Bone marrow (tissue), 2 donors: ENCODE results near the gene NBEA.

Experiments
- DNase-seq, 2 donors: peaks; one replicate each; lab custom pipeline; 2025; lab: John Stamatoyannopoulos, UW

The NBEA gene

DNA sequence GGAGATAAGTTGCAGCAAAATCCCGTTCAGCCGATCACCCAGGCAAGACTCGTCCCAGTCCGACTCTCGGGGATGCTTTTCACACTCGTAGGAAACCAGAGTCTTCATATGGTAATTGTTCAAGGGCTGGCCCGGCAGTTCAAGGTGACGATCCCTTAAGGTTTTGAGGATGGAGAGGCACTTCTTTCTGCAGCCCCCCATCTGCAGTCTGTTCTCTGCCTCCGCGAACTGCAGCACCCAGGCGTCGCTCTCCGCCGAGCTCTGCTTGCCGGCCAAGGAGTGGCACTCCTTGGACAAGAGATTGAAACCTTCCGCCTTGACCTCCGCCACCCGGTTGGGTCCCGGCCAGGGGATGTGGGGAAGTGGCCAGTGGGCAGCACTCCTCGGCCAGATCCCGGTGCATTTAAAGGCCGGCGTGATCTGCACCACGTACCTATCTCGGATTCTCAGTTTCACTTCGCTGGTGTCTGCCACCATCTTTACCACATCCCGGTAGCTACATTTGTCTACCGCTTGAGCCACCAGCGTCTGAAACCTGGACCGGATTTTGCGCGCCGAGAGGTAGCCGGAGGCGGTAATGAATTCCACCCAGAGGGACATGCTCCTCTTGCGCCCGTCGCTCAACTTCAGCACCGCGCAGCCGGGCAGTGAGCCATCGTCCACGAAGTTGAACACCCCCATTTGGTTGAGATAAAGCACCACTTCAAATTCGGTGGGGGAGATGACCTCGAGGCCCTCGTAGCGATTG is 533.3 kb downstream of the NBEA start:
- peak in 1 of 2 donors; percentile 13 for DNase-seq

DNA sequence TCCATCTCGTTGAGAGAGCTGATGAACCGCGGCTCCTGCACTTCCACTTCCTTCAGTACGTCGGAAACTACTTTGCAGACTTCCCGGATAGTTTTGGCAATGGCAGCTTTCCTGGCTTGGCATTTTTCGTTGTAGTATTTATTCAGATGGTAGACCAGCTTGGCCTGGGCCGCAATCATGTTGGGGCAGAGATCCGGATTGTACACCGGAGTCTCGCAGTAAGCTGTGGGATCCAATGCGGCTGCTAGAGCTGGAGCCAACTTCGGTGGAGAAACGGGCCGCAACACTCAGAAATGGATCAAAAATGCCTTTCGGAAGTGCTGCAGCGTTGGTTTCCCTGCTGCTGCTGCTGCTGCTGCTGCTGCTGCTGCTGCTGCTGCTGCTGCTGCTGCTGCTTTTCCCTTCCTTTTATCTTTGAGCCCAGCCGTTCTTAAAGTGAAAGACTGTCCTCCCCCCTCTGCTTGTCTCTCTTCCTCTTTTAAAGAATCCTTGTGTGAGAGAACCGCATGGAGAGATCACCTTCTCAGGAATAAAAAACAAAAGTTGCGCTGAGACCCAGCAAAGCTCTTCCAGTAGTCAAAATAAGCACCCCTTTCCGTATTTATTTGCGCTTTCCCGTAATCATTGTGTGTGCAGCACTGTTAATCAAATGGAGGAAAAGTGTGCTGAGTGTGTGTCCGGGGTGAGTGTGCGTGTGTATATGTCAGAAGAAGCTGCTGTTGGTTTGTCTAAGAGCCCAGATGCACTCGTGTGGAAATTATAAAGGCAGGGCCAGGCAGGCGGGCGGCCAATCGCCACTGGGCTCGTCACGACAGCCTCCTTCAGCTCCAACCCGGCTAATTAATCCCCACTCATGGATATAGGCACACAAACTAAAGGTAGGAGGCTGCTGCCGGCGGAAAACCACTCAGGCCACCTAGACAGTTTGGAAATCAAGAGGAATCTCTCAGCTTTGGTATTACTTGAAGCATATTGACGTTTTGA is 534.2 kb downstream of the NBEA start, which contains the start of gene MAB21L1:
Gene MAB21L1, minus strand, starts transcription at position 730 of the 984 bp plus-strand sequence. Its CDS starts 551 bp downstream, at position 179.
- DNase-seq, result no peak

DNA sequence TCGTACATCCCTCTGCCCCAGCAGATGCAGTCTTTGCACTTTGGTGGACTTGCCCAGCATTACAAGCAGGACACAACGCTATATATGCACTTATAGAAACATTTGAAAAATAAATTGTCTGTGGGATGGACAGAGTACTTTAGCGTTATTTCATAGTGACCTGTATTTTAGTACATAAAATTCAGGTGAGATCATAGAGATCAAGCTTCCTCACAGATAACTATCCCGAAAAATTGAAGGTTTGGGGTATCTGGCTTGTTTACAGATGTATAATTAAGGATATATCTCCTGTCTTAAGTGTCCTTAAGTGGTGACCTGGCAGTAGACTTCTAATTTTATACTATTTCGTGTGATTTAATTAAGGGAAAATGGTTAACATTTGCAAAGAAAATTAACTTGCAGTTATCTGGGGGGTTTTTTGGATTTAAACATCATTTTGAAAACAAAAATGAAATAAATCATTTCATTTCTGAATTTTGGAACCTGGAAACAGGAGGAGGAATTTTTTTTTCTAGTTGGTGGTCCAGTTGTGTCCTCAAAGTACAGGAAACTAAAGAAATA is 535.4 kb downstream of the NBEA start:
- DNase-seq, result no peak

DNA sequence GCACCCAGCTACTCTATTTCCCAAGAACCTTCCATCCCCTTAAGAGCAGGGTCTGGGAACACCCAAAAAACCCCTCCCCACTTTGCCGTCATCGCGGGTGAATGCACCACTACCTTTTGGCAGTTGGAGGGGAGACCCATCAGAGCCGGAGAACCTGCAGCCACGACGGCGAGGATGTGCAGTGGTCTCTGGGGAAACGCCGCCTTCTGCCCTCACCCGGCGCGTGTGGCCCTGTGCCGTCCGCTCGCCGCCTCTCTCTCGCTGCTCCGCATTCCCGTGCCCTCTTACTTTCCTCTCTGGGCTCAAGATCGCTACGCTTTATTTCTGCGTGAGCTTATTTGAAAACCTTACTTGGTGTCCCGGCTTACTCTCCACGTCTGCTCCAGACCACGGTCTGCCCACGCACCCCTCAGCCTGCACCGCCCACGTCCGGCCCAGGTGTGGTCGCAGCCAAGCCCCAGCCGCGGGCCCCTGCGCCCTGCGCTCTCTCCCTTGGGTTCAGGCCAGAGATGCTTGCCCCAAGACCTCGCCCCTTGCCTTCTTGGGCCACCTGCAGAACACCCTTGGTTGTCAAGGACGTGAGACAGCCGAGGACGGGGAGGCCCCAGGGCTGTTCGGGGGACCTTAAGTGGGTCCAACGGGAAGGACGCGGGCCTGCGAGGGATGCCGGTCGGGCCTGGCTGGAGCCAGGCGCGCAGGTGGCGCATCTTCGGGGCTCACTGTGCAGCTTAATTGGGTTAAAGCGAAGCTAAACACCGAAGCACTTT is 536.4 kb downstream of the NBEA start:
- DNase-seq, result no peak

DNA sequence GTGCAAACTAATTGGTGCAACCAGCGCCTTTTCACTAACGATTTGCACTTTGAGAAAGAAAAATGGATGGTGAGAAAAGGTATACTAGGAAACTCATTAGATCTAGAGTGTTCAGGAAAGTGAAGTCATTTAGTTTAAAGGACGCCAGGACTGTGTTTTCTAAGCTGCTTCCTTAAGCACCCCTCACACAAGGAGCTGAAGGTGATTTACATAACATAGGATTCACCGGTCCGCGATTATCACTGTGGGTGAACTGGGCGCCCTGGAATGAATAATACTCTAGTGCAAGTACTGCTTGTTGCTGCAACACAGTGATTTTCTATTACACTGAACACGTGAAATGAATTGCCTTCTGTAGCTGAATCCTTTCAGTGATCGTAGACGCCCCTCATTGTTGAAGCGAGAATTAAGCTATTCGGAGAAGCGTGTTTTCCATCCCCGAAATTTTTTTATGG is 537.0 kb downstream of the NBEA start:
- DNase-seq, result no peak

DNA sequence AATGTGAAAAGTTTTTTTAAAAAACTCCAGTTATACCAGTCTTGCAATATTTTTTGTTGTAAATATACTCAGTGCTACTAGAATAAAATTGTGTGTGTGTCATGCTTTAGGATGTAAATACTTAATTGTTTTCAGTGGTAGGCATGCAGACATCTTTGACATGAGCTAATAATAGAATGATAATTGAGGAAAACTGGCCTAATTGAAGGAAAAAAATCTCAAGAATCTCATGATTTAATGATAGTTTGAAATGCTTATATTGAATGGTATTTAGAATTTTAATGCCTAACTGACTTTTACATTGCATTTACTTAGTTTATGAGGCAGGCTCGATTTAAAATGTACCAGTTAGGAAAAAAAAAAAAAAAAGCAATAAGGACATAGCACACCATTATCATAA is 537.6 kb downstream of the NBEA start:
- DNase-seq, result no peak

DNA sequence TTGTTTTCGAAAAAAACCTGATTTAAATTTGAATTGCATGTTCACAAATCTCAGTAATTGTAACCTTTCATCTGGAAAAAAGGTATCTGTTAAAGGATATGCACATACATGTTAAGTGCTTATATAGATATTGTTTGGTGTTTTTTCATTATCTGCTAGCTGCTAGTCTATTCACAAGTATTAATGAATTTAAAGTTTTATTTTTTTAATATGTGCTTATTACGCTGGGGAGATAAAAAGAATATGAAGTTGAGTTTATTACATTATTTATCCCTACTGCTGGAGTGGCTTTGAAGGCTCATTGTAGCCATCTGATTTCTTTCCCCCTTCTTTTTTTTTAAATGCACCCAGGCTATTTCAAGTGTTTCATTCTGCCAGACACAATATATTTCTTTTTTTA is 538.3 kb downstream of the NBEA start:
- DNase-seq, result no peak

DNA sequence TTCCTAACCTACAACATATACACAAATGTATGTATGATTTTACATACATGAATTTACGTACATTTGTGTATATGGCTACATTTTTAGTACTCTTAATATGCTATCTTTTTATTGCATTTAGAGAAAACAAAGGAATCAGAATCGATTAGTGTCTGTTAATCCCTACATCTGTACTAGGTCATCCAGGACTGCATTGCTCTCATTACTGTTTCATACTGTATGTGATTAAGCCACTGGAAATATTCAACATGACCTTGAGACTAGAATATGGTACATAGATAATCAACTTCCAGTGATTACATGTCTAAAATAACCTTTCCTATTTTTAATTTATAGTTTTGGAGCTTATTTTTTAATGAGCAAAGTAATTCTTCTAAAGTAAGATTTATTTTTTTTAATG is 539.7 kb downstream of the NBEA start:
- no peak for DNase-seq

DNA sequence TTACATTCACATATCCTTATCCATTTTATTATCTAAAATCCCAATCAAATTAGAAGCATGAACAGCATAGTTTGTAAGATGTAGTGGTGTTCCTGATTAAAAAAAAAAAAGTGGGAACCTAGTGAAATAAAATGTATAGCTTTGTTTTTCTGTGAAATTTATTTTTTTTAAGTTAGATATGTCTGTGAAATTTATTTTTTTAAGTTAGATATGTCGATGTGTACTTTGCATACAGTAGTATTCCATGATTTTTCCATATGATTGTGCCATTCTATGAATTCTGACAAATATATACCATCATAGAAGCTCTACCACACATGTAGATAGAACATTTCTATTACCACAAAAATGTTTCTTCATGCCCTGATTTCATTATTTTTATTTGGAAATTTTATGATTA is 540.5 kb downstream of the NBEA start:
- no peak for DNase-seq

DNA sequence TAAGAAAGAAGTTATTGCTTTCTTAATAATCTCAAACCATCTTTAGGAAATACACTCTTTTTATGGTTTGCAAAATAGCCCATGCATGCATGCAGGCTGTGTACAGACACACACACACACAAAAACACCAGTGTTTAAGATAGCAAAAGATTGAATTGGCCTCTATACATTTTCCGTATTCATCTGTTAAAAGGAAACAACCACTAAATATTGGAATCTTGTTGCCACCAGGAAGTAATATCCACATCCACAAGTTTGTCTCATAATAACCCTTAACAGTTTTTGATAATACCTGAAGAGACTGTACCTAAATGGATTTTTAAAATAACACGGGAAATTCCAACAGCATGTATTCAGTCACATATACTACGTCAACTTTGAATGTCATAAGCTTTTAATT is 541.7 kb downstream of the NBEA start:
- no peak for DNase-seq

DNA sequence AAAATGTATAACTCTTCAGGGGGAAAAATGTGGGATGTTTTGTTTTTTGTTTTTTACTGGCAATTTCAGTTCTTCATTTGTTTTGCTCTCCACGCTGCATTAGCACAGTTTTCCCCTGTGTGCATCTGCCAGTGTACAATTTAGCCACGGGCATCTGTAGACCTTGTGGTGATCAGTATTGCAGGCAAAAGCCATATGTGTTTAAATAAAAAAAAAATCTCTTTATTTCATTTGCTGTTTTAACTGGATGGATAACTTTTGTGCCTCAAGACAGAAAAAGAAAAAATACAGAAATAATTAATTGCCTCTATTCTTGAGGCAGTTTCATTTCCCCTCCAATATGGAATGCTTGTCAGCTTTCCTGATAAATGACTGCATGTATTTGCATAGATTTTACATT is 542.3 kb downstream of the NBEA start:
- no peak for DNase-seq

DNA sequence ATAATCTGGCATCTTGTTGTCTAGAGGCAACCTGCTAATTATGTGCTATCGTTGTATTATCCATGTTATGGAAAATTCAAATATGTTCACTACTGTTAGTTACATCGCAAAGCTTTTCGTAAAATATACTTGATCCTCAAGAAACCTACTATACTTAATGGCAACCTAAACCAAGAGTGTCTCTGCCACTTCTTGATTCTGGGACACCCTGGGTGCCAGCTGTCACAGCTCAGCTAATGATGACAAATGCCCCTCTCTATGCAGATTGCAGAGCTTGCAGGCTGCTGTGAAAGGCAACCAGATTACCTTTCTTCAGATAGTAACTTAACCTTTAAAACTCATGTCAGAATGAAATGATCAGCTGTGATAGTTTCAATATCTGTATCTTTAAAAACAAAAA is 543.4 kb downstream of the NBEA start:
- no peak for DNase-seq

DNA sequence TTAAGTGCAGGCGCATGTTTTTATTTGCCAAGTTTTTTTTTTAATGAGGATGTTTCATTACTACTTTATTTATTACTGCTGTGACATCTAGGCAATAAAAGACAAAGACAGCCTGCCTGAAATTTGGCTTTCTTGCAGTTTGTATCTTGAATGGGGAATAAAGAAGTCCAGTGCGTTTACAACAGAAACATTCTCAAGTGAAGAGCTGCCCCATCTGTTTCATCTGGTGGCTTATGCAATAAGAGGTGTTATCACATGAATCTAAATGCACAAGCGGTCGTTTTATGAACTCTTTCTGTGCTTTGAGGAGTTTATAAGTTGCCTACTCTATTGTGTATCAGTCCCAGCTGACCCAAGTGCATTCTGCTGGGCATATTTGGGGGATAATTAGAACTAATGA is 547.0 kb downstream of the NBEA start:
- DNase-seq, result no peak

DNA sequence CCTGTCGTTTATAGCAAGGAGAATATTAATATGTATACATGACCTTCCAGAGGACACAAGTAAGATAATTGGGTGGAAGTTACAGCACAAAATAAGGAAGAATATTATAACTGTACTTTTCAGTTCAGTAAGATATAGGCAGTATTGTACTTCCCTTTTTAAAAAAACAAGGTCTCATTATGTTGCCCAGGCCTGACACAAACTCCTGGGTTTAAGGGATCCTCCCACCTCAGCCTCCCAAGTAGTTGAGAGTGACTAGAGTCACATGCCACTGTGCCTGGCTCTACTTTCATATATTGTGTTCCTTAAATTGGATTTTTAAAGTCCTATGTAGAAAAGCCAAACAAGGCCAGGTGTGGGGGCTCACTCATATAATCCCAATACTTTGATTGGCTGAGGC is 553.9 kb downstream of the NBEA start:
- no peak for DNase-seq

DNA sequence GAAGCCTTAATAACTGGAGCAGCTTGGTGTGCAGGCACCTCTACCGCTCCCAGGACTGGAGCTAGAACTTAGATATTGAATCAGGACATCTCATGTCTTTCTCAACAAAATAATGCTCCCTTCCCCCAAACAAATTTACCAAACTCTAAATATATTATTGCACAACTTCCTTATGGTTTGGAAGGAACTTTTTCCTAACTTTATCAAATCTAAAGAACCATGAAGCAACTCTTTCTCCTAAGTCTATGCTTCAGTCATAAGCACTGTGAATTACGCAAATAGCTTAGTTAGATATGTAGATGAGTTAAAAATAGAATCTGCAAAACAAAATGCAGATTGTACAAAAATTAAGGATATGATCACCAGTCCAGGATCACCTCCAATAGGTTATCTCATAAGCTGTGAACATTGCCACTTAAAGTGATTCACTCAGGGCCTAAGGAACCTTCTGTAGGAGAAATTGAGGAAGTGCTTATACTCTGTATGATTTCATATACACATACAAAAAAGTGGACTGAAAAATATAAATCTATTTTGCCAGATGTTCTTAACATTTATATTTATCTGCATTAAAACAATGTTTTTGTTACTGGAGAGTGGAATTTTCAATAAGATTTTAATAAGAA is 554.8 kb downstream of the NBEA start:
- DNase-seq, result no peak

DNA sequence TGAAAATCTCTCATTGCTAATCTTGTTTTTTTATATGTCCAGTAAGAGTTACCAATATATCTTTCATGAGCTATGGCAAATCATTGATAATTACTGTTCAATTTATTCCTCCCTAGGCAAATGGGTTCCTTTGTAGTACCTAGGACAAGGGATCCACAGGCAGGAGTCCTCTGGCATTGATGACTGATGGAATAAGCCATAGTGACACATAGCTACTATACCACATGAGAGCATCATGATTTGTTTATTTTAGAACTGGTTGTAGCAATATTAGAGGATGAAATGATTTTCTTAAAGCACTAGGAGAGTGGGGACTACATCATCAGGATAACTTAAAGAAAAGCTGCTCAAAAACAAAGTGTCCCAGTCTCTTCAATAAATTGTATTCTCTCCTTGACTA is 556.2 kb downstream of the NBEA start:
- DNase-seq, result no peak

DNA sequence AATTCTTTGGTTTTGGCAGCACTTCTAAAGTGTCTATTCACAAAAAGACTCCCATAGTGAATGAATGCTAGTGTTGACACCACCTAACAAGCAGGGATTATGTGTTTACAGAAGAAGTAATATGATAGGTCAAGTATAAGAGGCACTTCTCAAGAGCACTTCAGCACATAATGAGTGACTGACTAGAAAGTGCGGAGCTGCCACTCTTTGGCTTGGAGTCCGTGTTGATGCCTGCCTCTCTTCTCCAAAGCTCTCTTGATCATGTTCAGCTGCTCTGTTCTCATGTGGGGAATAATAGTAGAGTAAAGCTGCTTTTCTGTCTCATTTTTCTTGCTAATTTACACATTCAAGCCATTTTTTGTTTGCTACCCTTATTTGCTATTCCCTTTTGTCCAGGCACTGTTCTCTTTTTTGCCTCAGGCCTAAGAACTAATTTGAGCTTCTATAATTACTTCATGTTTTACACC is 557.2 kb downstream of the NBEA start:
- no peak for DNase-seq

DNA sequence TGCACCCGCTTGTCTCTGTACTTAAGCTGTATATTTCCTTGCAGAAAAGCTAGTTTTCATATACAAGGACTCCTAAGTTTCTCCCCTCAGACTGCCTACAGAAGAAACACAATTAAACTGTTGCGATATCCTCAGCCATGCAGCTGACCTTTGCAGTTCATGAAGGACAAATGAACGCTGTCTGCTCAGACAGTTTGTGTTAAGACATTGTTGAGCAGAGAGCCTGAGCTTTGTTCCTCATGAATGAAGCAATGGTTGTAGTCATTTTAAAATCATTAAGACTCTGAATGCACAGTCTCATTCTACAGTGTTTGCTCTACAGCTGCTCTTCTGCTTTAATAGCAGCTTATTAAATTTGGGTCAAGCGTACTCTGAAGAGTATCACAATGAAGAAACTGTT is 557.6 kb downstream of the NBEA start:
- DNase-seq, result no peak

DNA sequence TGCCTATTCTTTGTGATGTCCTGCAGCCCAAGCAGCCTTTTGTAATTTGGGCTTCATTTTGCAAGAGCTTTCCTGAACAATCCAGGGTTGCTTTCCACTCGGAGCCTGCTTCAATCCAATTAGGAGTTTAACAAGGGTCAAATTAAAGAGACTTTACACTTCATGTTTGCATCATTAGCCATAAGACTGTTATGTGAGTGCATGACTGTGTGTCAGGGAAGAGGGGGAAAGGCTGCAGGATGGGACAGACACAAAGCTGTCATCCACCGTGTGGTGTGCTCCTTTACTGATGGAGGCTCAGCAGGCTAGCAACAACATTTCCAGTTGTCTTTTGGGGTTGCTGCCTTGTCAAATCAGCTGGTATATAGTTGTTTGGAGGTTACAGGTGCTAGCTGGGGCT is 558.1 kb downstream of the NBEA start:
- no peak for DNase-seq

DNA sequence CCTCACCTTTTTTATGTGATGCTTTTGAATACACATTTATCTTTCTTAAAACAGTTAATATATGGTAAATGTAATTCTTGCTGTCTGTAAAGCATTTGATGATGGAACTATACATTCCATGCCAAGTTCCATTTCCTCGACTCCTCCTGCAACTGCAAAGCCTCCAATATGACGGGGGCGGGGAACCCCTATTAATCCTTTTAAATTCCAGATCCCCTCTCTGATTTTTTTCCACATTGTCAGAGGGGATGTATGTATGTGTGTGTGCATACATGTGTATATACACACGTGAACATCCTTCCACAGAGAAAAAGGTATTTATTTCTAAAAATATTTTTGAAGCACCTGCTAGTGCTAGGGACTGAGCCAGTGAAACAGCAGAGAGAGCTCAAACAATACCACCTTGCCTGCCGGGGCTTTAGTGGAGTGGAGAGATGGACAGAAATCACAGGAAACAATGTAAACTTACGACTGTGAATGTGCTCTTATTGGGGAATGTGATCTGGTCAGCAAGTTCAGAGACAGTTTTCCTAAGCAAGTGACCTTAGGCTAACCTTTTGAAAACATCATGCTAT is 559.7 kb downstream of the NBEA start:
- DNase-seq, result no peak

DNA sequence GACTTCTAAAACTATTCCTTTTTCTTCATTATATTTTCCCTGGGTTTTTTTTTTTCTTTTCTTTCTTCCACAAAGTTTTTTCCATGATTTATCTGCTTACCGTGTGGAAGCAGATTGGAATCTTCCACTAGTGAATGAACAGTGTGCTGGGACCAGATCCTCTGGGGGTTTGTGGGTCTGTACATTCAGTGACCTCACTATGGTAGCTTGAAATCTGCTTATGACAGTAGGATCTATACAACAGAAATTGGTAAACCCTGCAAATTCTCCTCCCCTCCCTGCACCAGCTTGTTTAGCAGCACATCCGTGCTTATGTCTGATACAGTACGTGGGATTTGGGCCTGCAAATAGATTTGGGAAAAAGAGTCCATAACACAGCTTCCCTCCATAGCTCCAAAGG is 560.4 kb downstream of the NBEA start:
- DNase-seq, result no peak
